IMR-90 (cell line): ENCODE data around the gene ROBO1. TPM values are rescaled to one million over a fixed set of nuclear protein-coding genes. Genes with fewer than 3 reads are reported as not detected.

ENCODE experiments used
- ATAC-seq: fragments of 200-7000 bp; cut with Tn5 transposase; 2 replicates; pipeline ENCODE4 v1.9.1; 2020; ENCODE audit warnings: low read depth, mild to moderate bottlenecking, moderate library complexity
- BruUV-seq: library from RNA; stranded (reverse); fragments of 400-500 nt; replicated peaks from 2 replicates; lab custom pipeline; 2021; lab: Mats Ljungman, UMichigan
- CTCF ChIA-PET: fragments of 300-600 bp; formaldehyde crosslinking; extraction: SDS; loops from one replicate; lab custom pipeline; 2021; ENCODE audit warnings: antibody characterized with exemption; lab: Yijun Ruan, JAX
- POLR2A ChIA-PET: fragments of 300-600 bp; sonication (Branson Sonifier 250); formaldehyde crosslinking; loops from one replicate; lab custom pipeline; 2022; ENCODE audit warnings: antibody characterized with exemption; ENCODE audit not compliant: unreplicated experiment; lab: Charles Lee
- DNase-seq: peaks from one replicate; pipeline ENCODE4 v3.0.0; 2013
- H2AFZ ChIP-seq: replicated peaks from 2 replicates; pipeline ENCODE3; 2013; ENCODE audit warnings: low read length, mild to moderate bottlenecking; ENCODE audit not compliant: poor library complexity
- H2AK5ac ChIP-seq: 2 replicates; pipeline ENCODE4 v1.6.1; 2013; ENCODE audit warnings: low read depth, low read length, inconsistent platforms
- H2AK9ac ChIP-seq: replicated peaks from 2 replicates; pipeline ENCODE3; 2013; ENCODE audit warnings: mild to moderate bottlenecking, low read depth, low read length, moderate library complexity; ENCODE audit not compliant: poor library complexity
- H2BK120ac ChIP-seq: 2 replicates; pipeline ENCODE4 v1.6.1; 2013; ENCODE audit warnings: low read depth, low read length, inconsistent platforms
- H2BK15ac ChIP-seq: 3 replicates; pipeline ENCODE4 v1.6.1; 2013; ENCODE audit warnings: low read depth, low read length, inconsistent platforms
- H2BK20ac ChIP-seq: 2 replicates; pipeline ENCODE4 v1.6.1; 2013; ENCODE audit warnings: low read depth, mild to moderate bottlenecking, inconsistent platforms, low read length, moderate library complexity
- H2BK5ac ChIP-seq: 2 replicates; pipeline ENCODE4 v1.6.1; 2013; ENCODE audit warnings: mild to moderate bottlenecking, low read depth, low read length, inconsistent platforms; ENCODE audit not compliant: poor library complexity, severe bottlenecking
- H3K14ac ChIP-seq: replicated peaks from 2 replicates; pipeline ENCODE4 v1.6.1; 2013; ENCODE audit warnings: low read depth, low read length, inconsistent platforms
- H3K18ac ChIP-seq: 2 replicates; pipeline ENCODE4 v1.6.1; 2013; ENCODE audit warnings: low read depth, low read length, control low read depth
- H3K23ac ChIP-seq: 2 replicates; pipeline ENCODE4 v1.6.1; 2013; ENCODE audit warnings: low read depth, low read length, inconsistent platforms
- H3K27ac ChIP-seq: 2 replicates; pipeline ENCODE4 v1.5.1; 2013; ENCODE audit warnings: mild to moderate bottlenecking, control low read depth, low read length; ENCODE audit not compliant: insufficient read depth
- H3K27me3 ChIP-seq: 2 replicates; pipeline ENCODE4 v1.6.1; 2013; ENCODE audit warnings: low read length; ENCODE audit not compliant: control insufficient read depth, insufficient read depth
- H3K36me3 ChIP-seq: 2 replicates; pipeline ENCODE4 v1.6.1; 2013; ENCODE audit warnings: low read length, mixed read lengths; ENCODE audit not compliant: control insufficient read depth, insufficient read depth
- H3K4ac ChIP-seq: 2 replicates; pipeline ENCODE4 v1.6.1; 2013; ENCODE audit warnings: low read depth, low read length, inconsistent platforms
- H3K4me1 ChIP-seq: 2 replicates; pipeline ENCODE4 v1.6.1; 2013; ENCODE audit warnings: low read length, mixed read lengths; ENCODE audit not compliant: control insufficient read depth, insufficient read depth
- H3K4me2 ChIP-seq: 2 replicates; pipeline ENCODE4 v1.6.1; 2013; ENCODE audit warnings: low read depth, mild to moderate bottlenecking, control low read depth, low read length, moderate library complexity
- H3K4me3 ChIP-seq: 2 replicates; pipeline ENCODE4 v1.5.1; 2013; ENCODE audit warnings: low read depth, mild to moderate bottlenecking, control low read depth, low read length, moderate library complexity; ENCODE audit not compliant: insufficient read depth
- H3K56ac ChIP-seq: 2 replicates; pipeline ENCODE4 v1.6.1; 2013; ENCODE audit warnings: low read length, inconsistent platforms; ENCODE audit not compliant: insufficient read depth; ENCODE audit errors: extremely low read depth
- H3K79me1 ChIP-seq, 2 experiments: 2 replicates each; pipeline ENCODE4 v1.6.1; 2013; ENCODE audit warnings: low read length in 2 of 2, inconsistent platforms in 1 of 2, low read depth in 1 of 2
- H3K9ac ChIP-seq: 2 replicates; pipeline ENCODE4 v1.6.1; 2013; ENCODE audit warnings: low read depth, low read length, control low read depth
- H3K9me1 ChIP-seq: 2 replicates; pipeline ENCODE4 v1.6.1; 2013; ENCODE audit warnings: low read length, inconsistent platforms; ENCODE audit not compliant: insufficient read depth
- H3K9me3 ChIP-seq: 2 replicates; pipeline ENCODE4 v1.6.1; 2013; ENCODE audit warnings: low read length; ENCODE audit not compliant: control insufficient read depth, insufficient read depth
- H4K20me1 ChIP-seq: 2 replicates; pipeline ENCODE4 v1.6.1; 2013; ENCODE audit warnings: low read length, inconsistent platforms; ENCODE audit not compliant: insufficient read depth
- H4K5ac ChIP-seq: 2 replicates; pipeline ENCODE4 v1.6.1; 2013; ENCODE audit warnings: mild to moderate bottlenecking, low read depth, low read length, control low read depth
- H4K8ac ChIP-seq, 2 experiments: 2 replicates each; pipeline ENCODE4 v1.6.1; 2013; ENCODE audit warnings: low read depth in 2 of 2, low read length in 2 of 2, control low read depth in 1 of 2, inconsistent platforms in 1 of 2
- H4K91ac ChIP-seq: 2 replicates; pipeline ENCODE4 v1.6.1; 2013; ENCODE audit warnings: low read depth, low read length, inconsistent platforms; ENCODE audit not compliant: insufficient read depth
- BHLHE40 ChIP-seq: fragments of 150-350 bp; IDR thresholded peaks from 2 replicates; pipeline ENCODE4 v1.6.1; 2016; ENCODE audit warnings: mild to moderate bottlenecking, low read depth, low read length
- CEBPB ChIP-seq: IDR thresholded peaks from 2 replicates; pipeline ENCODE4 v1.6.1; 2012; ENCODE audit warnings: low read depth, low read length, improper control_type of control experiment
- CHD1 ChIP-seq: IDR thresholded peaks from 2 replicates; pipeline ENCODE4 v1.6.1; 2012; ENCODE audit warnings: low read depth, low read length, improper control_type of control experiment
- FOS ChIP-seq: fragments of 150-350 bp; IDR thresholded peaks from 2 replicates; pipeline ENCODE4 v1.6.1; 2016; ENCODE audit warnings: low read depth, low read length
- MAFK ChIP-seq: IDR thresholded peaks from 2 replicates; pipeline ENCODE4 v1.6.1; 2012; ENCODE audit warnings: low read depth, low read length, improper control_type of control experiment
- MAZ ChIP-seq: IDR thresholded peaks from 2 replicates; pipeline ENCODE4 v1.6.1; 2012; ENCODE audit warnings: low read depth, mild to moderate bottlenecking, low read length, improper control_type of control experiment, moderate library complexity, borderline replicate concordance
- MXI1 ChIP-seq: IDR thresholded peaks from 2 replicates; pipeline ENCODE4 v1.6.1; 2012; ENCODE audit warnings: low read depth, mild to moderate bottlenecking, low read length, moderate library complexity, borderline replicate concordance
- NFE2L2 ChIP-seq: fragments of 150-350 bp; IDR thresholded peaks from 2 replicates; pipeline ENCODE4 v1.6.1; 2016; ENCODE audit warnings: low read depth, mild to moderate bottlenecking, low read length
- POLR2A ChIP-seq: IDR thresholded peaks from 2 replicates; pipeline ENCODE4 v1.6.1; 2012; ENCODE audit warnings: mild to moderate bottlenecking, low read depth, low read length
- RAD21 ChIP-seq: IDR thresholded peaks from 2 replicates; pipeline ENCODE4 v1.6.1; 2012; ENCODE audit warnings: low read length, improper control_type of control experiment
- RCOR1 ChIP-seq: IDR thresholded peaks from 2 replicates; pipeline ENCODE4 v1.6.1; 2012; ENCODE audit warnings: mild to moderate bottlenecking, low read length, improper control_type of control experiment; ENCODE audit not compliant: insufficient replicate concordance
- RFX5 ChIP-seq: IDR thresholded peaks from 2 replicates; pipeline ENCODE4 v1.8.0; 2012; ENCODE audit warnings: low read depth, mild to moderate bottlenecking, low read length, moderate library complexity
- SMC3 ChIP-seq: fragments of 150-350 bp; IDR thresholded peaks from 2 replicates; pipeline ENCODE4 v1.6.1; 2016; ENCODE audit warnings: low read depth, mild to moderate bottlenecking, antibody characterized with exemption, low read length, moderate library complexity
- WGBS, 2 experiments: methylation state at CpG; one replicate each; pipeline versions ENCODE4 v1.1.5 to v1.1.7; 2013; ENCODE audit warnings: missing lambda C conversion rate in 2 of 2; ENCODE audit not compliant: insufficient read length in 1 of 2; ENCODE audit errors: extremely low coverage in 2 of 2; 5-methylcytosine and 5-hydroxymethylcytosine counted together
- dilution Hi-C: fragments of 300-500 bp; cut with HindIII; formaldehyde crosslinking; loops from one replicate; pipeline ENCODE4 v1.14.3; 2018; ENCODE audit warnings: low sequenced_read_pairs; ENCODE audit not compliant: unreplicated experiment
- in situ Hi-C: fragments of 300-500 bp; cut with MboI; formaldehyde crosslinking; loops from 3 replicates; pipeline ENCODE4 v1.14.3; 2019; ENCODE audit warnings: low sequenced_read_pairs, inconsistent platforms, mixed read lengths
- intact Hi-C: fragments of 100-400 bp; cut with micrococcal nuclease; formaldehyde crosslinking; loops from 2 replicates; pipeline ENCODE4 v1.10.0; 2022
- polyA plus RNA-seq, 3 experiments: library from polyadenylated mRNA; depleted of rRNA; stranded (reverse); fragments of >200 nt; gene quantifications; 2 replicates each; pipeline ENCODE4 v1.2.3, GENCODE V29; 2012; ENCODE audit warnings: low replicate concordance in 1 of 3
- total RNA-seq: library from RNA; depleted of rRNA; stranded (reverse); fragments of >200 nt; gene quantifications from 2 replicates; pipeline ENCODE4 v1.2.3, GENCODE V29; 2012
- TF ChIP-seq, protein P1 (sequence below): conservative IDR thresholded peaks from 2 replicates; pipeline ENCODE4 v1.5.1; 2012; ENCODE audit warnings: mild to moderate bottlenecking, low read depth, low read length, improper control_type of control experiment
- TF ChIP-seq, protein P2 (sequence below): fragments of 150-350 bp; IDR thresholded peaks from 2 replicates; pipeline ENCODE4 v1.6.1; 2017; ENCODE audit warnings: mild to moderate bottlenecking, antibody characterized with exemption, low read length, low read depth
- TF ChIP-seq, protein P3 (sequence below): fragments of 150-350 bp; IDR thresholded peaks from 2 replicates; pipeline ENCODE4 v1.6.1; 2016; ENCODE audit warnings: low read depth, mild to moderate bottlenecking, low read length, moderate library complexity, borderline replicate concordance

ROBO1 gene
- total and polyA plus RNA-seq, 2 of the 4 experiments (the other 2 are of a cell fraction) = 24.1 to 53.9 TPM

- Histone ChIP-seq H3K9me3 (no peaks in the 10 kb centered on the region), H2BK15ac (no peak overlapping the region), H3K4me2 (no peak overlapping the region), H4K20me1 (0 out of 2 replicates have a peak, but pooled peaks cover 3% of the 10 kb centered on the region), H4K5ac (no peak overlapping the region), H3K79me1 (peaks cover 6 to 8% of the 10 kb centered on the region in 2 experiments), H3K9ac (no peak overlapping the region), H2AK5ac (no peak overlapping the region), H2BK5ac (no peak overlapping the region), H2BK20ac (no peak overlapping the region), H2AK9ac (no peak overlapping the region), H3K56ac (no peak overlapping the region), H3K14ac (no peak overlapping the region), H4K8ac (no peak overlapping the region), H3K27me3 (no peaks in the 10 kb centered on the region), H2BK120ac (no peak overlapping the region), H3K27ac (no peak overlapping the region), H2AFZ (no peak overlapping the region), H4K91ac (no peak overlapping the region), H3K9me1 (no peaks in the 10 kb centered on the region), H3K23ac (no peak overlapping the region), H3K4ac (no peak overlapping the region), H3K4me3 (no peak overlapping the region), H3K36me3 (no peaks in the 10 kb centered on the region), H3K4me1 (no peaks in the 10 kb centered on the region), H3K18ac (no peak overlapping the region)
- intact Hi-C loops (no loop called here), dilution Hi-C loops (no loop called here), in situ Hi-C loops (no loop called here)
- ChIA-PET POLR2A (no interaction called here), CTCF (no interaction called here)
- DNase-seq (no peak), ATAC-seq (no peak)
- BruUV-seq = no TSS peak
- WGBS, 2 experiments = no CpG with 5 or more reads among the region's 4 CpGs
- TF ChIP-seq BHLHE40 (no peak), CEBPB (no peak), RCOR1 (no peak), FOS (no peak), RFX5 (no peak), POLR2A (no peak), RAD21 (no peak), SMC3 (no peak), MXI1 (no peak), MAFK (no peak), NFE2L2 (no peak), MAZ (no peak), CHD1 (no peak)
- TF ChIP-seq, protein P1, sequence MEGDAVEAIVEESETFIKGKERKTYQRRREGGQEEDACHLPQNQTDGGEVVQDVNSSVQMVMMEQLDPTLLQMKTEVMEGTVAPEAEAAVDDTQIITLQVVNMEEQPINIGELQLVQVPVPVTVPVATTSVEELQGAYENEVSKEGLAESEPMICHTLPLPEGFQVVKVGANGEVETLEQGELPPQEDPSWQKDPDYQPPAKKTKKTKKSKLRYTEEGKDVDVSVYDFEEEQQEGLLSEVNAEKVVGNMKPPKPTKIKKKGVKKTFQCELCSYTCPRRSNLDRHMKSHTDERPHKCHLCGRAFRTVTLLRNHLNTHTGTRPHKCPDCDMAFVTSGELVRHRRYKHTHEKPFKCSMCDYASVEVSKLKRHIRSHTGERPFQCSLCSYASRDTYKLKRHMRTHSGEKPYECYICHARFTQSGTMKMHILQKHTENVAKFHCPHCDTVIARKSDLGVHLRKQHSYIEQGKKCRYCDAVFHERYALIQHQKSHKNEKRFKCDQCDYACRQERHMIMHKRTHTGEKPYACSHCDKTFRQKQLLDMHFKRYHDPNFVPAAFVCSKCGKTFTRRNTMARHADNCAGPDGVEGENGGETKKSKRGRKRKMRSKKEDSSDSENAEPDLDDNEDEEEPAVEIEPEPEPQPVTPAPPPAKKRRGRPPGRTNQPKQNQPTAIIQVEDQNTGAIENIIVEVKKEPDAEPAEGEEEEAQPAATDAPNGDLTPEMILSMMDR = no peak
- TF ChIP-seq, protein P2, sequence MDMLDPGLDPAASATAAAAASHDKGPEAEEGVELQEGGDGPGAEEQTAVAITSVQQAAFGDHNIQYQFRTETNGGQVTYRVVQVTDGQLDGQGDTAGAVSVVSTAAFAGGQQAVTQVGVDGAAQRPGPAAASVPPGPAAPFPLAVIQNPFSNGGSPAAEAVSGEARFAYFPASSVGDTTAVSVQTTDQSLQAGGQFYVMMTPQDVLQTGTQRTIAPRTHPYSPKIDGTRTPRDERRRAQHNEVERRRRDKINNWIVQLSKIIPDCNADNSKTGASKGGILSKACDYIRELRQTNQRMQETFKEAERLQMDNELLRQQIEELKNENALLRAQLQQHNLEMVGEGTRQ = no peak
- TF ChIP-seq, protein P3, sequence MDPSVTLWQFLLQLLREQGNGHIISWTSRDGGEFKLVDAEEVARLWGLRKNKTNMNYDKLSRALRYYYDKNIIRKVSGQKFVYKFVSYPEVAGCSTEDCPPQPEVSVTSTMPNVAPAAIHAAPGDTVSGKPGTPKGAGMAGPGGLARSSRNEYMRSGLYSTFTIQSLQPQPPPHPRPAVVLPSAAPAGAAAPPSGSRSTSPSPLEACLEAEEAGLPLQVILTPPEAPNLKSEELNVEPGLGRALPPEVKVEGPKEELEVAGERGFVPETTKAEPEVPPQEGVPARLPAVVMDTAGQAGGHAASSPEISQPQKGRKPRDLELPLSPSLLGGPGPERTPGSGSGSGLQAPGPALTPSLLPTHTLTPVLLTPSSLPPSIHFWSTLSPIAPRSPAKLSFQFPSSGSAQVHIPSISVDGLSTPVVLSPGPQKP = no peak
Measured at GRCh38 chr3:78893161-78893560, 874.6 kb downstream of the ROBO1 start.
